HL-60 (cell line): ENCODE results near the gene FGF12.

Experiments
- DNase-seq, 2 experiments: peaks; one replicate each; pipeline ENCODE4 v3.0.0-alpha.2; 2010 to 2020; ENCODE audit warnings: low read depth in 1 of 2, low spot score in 1 of 2
- H3K27ac ChIP-seq: fragments of 250-450 bp; sonication (Bioruptor Pico); replicated peaks from 2 replicates; pipeline ENCODE4 v1.5.1; 2020; ENCODE audit warnings: mild to moderate bottlenecking, moderate library complexity
- H3K27me3 ChIP-seq: fragments of 250-450 bp; sonication (Bioruptor Pico); 2 replicates; pipeline ENCODE4 v1.5.1; 2021; ENCODE audit warnings: mild to moderate bottlenecking, moderate library complexity; ENCODE audit not compliant: insufficient read depth, poor library complexity, severe bottlenecking
- H3K4me3 ChIP-seq: replicated peaks from 2 replicates; pipeline ENCODE4 v1.5.1; 2011; ENCODE audit warnings: mild to moderate bottlenecking, control low read depth, low read length; ENCODE audit not compliant: insufficient read depth
- GABPA ChIP-seq: IDR thresholded peaks from 2 replicates; pipeline ENCODE4 v1.6.1; 2012; ENCODE audit warnings: low read depth
- POLR2AphosphoS5 ChIP-seq: IDR thresholded peaks from 2 replicates; pipeline ENCODE4 v1.6.1; 2012; ENCODE audit warnings: low read depth
- SPI1 ChIP-seq: IDR thresholded peaks from 2 replicates; pipeline ENCODE4 v1.6.1; 2012; ENCODE audit warnings: low read depth, mild to moderate bottlenecking, borderline replicate concordance
- TF ChIP-seq, protein P1 (sequence below): IDR thresholded peaks from one replicate; pipeline ENCODE4 v1.5.1; 2011; ENCODE audit warnings: low read length, control low read depth, inconsistent platforms; ENCODE audit not compliant: insufficient read depth
- TF ChIP-seq, protein P2 (sequence below): IDR thresholded peaks from 2 replicates; pipeline ENCODE4 v1.6.1; 2012; ENCODE audit warnings: low read depth; ENCODE audit not compliant: insufficient replicate concordance

The FGF12 gene

DNA sequence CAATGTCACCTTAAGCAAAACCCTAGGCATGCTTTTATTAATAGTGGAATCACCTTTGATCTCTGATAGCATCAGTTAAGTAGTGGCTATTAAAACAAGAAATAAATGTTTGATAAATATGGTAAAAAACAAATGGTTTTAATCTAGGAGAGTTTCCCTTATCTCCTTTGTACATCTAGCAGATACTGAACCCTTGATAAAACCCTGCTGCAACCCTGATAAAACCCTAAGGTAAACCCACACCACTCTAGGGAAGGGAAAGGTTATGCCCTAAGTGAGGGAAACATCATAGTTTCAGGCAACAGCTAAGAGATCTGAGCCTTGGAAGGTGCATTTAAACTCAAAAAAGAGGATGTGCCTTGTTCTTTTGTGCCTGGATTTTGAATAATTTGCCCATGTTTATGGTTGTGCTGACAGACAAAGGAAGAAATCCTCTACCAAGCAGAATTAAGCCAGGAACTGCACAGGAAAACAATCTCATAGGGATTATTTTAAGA is 309.7 kb downstream of the FGF12 start:
- Histone ChIP-seq H3K4me3 (no peak overlapping the region), H3K27me3 (peaks cover 3% of the 10 kb centered on the region), H3K27ac (no peak overlapping the region)
- no peak for DNase-seq
- TF ChIP-seq, protein P1, sequence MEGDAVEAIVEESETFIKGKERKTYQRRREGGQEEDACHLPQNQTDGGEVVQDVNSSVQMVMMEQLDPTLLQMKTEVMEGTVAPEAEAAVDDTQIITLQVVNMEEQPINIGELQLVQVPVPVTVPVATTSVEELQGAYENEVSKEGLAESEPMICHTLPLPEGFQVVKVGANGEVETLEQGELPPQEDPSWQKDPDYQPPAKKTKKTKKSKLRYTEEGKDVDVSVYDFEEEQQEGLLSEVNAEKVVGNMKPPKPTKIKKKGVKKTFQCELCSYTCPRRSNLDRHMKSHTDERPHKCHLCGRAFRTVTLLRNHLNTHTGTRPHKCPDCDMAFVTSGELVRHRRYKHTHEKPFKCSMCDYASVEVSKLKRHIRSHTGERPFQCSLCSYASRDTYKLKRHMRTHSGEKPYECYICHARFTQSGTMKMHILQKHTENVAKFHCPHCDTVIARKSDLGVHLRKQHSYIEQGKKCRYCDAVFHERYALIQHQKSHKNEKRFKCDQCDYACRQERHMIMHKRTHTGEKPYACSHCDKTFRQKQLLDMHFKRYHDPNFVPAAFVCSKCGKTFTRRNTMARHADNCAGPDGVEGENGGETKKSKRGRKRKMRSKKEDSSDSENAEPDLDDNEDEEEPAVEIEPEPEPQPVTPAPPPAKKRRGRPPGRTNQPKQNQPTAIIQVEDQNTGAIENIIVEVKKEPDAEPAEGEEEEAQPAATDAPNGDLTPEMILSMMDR = no peak
- no peak for TF ChIP-seq GABPA
- no peak for TF ChIP-seq POLR2AphosphoS5

GRCh38 chr3:192417017-192417416 is 310.3 kb downstream of the FGF12 start:
- no peak overlapping the region for H3K27ac ChIP-seq
- H3K4me3 ChIP-seq = no peak overlapping the region
- TF ChIP-seq, protein P2, sequence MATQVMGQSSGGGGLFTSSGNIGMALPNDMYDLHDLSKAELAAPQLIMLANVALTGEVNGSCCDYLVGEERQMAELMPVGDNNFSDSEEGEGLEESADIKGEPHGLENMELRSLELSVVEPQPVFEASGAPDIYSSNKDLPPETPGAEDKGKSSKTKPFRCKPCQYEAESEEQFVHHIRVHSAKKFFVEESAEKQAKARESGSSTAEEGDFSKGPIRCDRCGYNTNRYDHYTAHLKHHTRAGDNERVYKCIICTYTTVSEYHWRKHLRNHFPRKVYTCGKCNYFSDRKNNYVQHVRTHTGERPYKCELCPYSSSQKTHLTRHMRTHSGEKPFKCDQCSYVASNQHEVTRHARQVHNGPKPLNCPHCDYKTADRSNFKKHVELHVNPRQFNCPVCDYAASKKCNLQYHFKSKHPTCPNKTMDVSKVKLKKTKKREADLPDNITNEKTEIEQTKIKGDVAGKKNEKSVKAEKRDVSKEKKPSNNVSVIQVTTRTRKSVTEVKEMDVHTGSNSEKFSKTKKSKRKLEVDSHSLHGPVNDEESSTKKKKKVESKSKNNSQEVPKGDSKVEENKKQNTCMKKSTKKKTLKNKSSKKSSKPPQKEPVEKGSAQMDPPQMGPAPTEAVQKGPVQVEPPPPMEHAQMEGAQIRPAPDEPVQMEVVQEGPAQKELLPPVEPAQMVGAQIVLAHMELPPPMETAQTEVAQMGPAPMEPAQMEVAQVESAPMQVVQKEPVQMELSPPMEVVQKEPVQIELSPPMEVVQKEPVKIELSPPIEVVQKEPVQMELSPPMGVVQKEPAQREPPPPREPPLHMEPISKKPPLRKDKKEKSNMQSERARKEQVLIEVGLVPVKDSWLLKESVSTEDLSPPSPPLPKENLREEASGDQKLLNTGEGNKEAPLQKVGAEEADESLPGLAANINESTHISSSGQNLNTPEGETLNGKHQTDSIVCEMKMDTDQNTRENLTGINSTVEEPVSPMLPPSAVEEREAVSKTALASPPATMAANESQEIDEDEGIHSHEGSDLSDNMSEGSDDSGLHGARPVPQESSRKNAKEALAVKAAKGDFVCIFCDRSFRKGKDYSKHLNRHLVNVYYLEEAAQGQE = no peak
- TF ChIP-seq GABPA (no peak), SPI1 (no peak)
- TF ChIP-seq, protein P1 = no peak
- no peak for DNase-seq
- peaks cover 4% of the 10 kb centered on the region for H3K27me3 ChIP-seq

DNA sequence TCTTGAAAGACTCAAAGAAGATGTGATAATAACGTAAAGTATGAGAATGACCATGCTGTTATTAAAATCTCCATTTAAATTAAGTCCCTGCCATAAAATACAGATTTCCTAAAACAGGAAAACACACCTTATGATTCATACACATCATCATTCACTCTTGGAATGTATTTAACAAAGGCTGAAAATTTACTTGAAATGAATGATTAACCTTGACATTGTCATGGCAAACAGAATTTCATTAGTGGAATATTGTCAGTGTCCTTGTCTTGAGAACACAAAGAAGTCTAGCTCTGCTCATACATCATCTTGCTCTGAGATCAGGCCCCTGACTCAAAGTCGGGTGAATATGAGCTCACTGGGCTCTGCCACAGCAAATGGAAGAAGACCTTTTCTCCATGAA is 313.9 kb downstream of the FGF12 start:
- H3K27me3 ChIP-seq = peaks cover 30% of the 10 kb centered on the region

More for the DNA sequence above, 313.9 kb downstream of the FGF12 start:
- no peak overlapping the region for H3K27ac ChIP-seq
- no peak overlapping the region for H3K4me3 ChIP-seq
- DNase-seq = no peak
- TF ChIP-seq, protein P2 = no peak
- no peak for TF ChIP-seq SPI1
- no peak for TF ChIP-seq GABPA
- TF ChIP-seq, protein P1 = no peak
- TF ChIP-seq POLR2AphosphoS5 = no peak
